Breast epithelium (tissue), 3 donors: ENCODE data around the gene TMTC2.

Source experiments
- POLR2A ChIP-seq: fragments of 450-650 bp; IDR thresholded peaks from one replicate; pipeline ENCODE4 v1.6.1; 2016; ENCODE audit warnings: antibody characterized with exemption, mild to moderate bottlenecking, moderate library complexity
- POLR2AphosphoS5 ChIP-seq, 3 donors: sonication (generic); formaldehyde crosslinking; IDR thresholded peaks; one replicate each; pipeline ENCODE4 v1.6.1; 2017; ENCODE audit warnings: antibody characterized with exemption in 3 of 3
- TF ChIP-seq, protein P1 (sequence below), 3 donors: fragments of 450-650 bp; IDR thresholded peaks; one replicate each; pipeline ENCODE4 v1.5.1; 2016 to 2017; ENCODE audit warnings: antibody characterized with exemption in 3 of 3, mild to moderate bottlenecking in 3 of 3, moderate library complexity in 3 of 3

- TF ChIP-seq, protein P1, sequence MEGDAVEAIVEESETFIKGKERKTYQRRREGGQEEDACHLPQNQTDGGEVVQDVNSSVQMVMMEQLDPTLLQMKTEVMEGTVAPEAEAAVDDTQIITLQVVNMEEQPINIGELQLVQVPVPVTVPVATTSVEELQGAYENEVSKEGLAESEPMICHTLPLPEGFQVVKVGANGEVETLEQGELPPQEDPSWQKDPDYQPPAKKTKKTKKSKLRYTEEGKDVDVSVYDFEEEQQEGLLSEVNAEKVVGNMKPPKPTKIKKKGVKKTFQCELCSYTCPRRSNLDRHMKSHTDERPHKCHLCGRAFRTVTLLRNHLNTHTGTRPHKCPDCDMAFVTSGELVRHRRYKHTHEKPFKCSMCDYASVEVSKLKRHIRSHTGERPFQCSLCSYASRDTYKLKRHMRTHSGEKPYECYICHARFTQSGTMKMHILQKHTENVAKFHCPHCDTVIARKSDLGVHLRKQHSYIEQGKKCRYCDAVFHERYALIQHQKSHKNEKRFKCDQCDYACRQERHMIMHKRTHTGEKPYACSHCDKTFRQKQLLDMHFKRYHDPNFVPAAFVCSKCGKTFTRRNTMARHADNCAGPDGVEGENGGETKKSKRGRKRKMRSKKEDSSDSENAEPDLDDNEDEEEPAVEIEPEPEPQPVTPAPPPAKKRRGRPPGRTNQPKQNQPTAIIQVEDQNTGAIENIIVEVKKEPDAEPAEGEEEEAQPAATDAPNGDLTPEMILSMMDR (IDR thresholded peaks at IDR 0.05), result no peak
- no peak for TF ChIP-seq POLR2AphosphoS5 (IDR thresholded peaks at IDR 0.05)
- no peak for TF ChIP-seq POLR2A
Measured at GRCh38 chr12:83074358-83074894, 387.7 kb downstream of the TMTC2 start.
